HG02759 (cell line): ENCODE measurements around the gene KIF20B.
"Not testable (repeated sequence)": the region's sequence is repeated elsewhere in the genome, so short reads cannot be mapped to it uniquely, and the experiment has no call there.

Experiments used
- ATAC-seq: cut with Tn5 transposase; IDR thresholded peaks from one replicate; pipeline ENCODE4 v1.9.1; 2021; ENCODE audit warnings: mild to moderate bottlenecking, moderate library complexity; ENCODE audit not compliant: unreplicated experiment

Gene KIF20B

DNA sequence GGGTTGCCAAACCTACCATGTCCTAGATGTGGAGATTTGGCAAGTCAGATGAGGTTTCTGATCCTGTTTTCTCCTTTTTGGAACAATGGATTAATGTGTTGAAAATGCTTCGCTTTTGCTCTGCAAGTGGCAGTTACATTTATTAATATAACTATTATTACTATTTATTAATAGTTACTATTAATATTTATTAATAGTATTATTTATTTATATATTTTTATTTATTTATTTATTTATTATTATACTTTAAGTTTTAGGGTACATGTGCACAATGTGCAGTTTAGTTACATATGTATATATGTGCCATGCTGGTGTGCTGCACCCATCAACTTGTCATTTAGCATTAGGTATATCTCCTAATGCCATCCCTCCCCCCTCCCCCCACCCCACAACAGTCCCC is 62.3 kb downstream of the KIF20B start:
- ATAC-seq: not testable (repeated sequence)

GRCh38 chr10:89771684-89772083 is 70.3 kb downstream of the KIF20B start:
- no peak for ATAC-seq

- no peak for ATAC-seq
Observed at GRCh38 chr10:89773081-89773480, 71.7 kb downstream of the KIF20B start.

DNA sequence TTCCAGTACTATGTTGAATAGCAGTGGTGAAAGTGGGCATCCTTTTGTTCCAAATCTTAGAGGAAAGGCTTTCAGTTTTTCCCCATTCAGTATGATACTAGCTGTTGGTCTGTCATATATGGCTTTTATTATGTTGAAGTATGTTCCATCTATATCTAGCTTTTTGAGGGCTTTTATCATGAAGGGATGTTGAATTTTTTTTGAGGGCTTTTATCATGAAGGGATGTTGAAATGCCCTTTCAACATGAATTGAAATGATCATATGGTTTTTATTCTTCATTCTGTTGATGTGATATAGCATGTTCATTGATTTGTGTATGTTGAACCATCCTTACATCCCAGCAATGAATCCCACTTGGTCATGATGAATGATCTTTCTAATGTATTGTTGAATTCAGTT is 75.3 kb downstream of the KIF20B start:
- no peak for ATAC-seq

GRCh38 chr10:89782470-89782869 is 81.1 kb downstream of the KIF20B start:
- no peak for ATAC-seq

- no peak for ATAC-seq
Observed at GRCh38 chr10:89783406-89783805, 82.0 kb downstream of the KIF20B start.

- no peak for ATAC-seq
Observed at GRCh38 chr10:89785095-89785494, 83.7 kb downstream of the KIF20B start.

- ATAC-seq: no peak
Observed at GRCh38 chr10:89789188-89789877, 87.9 kb downstream of the KIF20B start.

DNA sequence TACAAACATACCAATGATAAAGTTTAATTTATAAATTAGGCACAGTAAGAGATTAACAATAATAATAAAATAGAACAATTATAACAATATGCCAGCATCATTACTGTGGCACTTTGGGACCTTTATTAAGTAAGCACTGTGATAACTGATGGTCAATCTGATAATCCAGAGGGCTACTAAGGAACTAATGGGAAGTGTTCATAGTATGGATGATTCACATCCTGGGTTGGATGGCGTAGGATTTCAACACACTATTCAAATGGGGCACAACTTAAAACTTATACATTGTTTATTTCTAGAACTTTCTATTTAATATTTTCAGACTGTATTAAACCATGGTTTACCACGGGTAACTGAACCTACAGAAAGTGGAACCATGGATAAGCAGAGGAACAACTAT is 90.8 kb downstream of the KIF20B start:
- ATAC-seq: no peak

DNA sequence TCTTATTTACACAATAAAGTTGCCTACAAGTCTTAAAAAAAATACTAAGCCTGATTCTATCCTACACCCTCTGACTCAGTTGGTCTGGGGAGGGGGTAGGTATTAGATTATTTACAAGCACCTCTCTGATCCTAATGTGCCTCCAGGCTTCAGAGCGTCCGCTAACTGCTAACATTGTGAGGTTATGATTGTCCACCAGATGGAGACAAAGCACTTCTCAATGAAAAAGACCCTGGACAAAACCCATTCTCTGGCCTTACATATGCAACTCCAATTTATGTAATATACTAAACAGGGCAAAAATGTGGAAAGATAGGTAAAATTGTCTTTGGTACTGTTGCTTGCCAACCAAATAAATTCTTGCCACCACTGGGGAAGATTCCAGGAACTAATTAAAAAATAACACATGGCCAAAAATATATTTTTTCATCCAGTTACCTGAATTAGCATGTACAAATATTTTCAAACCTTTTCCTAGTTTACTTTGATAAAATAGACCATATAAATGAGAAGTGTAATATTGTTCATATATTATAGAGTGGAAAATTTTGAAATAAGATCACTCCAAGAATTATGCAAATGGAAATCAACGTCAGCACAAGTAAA is 92.4 kb downstream of the KIF20B start:
- ATAC-seq: peak; percentile 74

GRCh38 chr10:89795840-89796239 is 94.5 kb downstream of the KIF20B start:
- no peak for ATAC-seq

DNA sequence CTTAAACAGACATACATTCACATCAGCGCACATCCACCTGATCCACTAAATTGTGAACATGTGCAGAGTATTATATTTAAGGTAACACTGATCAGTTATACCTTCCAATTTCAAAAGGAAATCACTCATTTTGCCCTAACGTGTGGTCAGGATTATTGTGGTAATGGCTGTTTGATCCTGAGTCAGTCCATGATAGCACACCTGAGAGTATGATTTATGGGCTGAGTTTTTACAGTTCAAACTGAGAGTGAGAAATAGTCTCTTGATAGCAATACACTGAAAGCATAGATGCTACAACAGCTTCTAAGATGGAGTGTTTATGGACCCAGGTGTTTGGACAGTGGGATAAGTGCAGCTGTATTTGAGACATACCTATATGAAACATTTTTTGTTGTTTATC is 96.7 kb downstream of the KIF20B start:
- ATAC-seq: no peak

DNA sequence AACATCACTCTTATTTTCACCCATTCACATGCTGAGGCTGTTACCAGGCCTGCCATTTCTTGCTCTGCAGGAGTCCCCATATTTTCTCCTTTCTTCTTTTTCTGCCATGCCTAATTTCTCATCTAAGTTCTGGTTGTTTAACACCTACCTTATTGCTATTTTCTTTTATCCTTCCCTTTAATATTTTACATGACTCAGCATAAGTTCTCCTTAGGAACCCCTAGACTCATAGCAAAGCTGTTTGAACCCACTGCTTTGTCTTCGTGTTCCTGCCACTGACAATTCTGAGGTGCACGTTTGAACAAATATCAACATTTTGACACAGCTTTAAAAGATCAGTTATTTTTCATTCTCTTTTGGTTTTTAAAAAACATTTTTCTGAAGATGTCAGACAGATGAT is 98.2 kb downstream of the KIF20B start:
- no peak for ATAC-seq

DNA sequence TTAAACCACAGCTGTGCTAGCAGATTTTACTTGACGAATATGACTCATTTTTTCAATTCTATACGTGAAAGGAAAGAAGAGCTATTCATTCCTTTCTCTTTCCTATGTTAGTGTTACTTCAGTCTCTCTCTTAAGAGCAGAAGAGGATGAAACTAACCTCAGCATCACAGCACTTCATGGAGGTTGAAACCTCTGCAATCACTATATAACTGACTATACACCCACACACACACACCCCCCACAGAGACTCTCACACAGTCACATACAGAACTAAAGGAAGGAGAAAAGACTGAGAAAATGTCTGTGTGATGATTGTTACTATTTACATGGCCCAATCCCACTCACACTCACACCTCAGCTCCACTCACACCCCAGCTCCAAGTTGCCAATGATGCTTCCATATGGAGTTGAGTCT is 104.2 kb downstream of the KIF20B start:
- peak; percentile 76 for ATAC-seq

DNA sequence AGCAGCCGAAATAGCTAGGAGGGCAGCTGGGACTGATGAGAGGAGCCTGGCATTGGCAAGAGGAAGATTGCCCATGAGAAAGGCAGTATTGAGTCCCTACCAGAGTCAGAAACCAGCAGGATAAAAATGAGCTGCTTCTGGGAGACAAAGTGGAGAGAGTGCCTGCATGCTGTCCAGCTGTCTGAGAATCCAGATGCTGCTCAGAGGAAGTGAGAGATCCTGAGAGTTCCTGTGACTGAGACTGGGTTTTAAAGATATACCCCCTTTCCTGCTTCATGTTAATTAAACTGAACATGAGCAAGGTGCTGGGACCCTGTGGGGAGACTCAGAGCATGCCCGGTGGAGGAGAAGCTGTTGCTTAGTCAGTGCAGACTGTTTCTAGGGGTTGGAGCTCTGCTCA is 107.5 kb downstream of the KIF20B start:
- no peak for ATAC-seq

DNA sequence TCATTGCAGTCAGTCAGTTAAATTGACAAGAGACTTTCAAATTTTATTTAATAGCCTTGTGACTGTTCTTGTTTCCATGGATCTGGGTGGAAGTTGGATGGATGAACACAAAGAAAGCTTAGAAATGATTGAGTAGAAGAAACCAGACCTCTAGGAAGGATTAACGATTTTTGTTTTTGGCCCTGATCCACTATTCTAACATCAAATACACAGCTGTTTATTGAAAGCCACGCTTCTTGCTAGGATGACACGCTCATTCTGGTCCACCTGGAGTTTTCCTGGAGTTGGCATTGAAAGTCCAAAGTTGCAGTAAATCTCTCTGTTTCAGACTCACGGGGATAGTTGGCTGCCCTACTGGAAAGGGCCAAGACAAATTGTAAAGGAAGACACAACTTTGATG is 108.4 kb downstream of the KIF20B start:
- no peak for ATAC-seq

DNA sequence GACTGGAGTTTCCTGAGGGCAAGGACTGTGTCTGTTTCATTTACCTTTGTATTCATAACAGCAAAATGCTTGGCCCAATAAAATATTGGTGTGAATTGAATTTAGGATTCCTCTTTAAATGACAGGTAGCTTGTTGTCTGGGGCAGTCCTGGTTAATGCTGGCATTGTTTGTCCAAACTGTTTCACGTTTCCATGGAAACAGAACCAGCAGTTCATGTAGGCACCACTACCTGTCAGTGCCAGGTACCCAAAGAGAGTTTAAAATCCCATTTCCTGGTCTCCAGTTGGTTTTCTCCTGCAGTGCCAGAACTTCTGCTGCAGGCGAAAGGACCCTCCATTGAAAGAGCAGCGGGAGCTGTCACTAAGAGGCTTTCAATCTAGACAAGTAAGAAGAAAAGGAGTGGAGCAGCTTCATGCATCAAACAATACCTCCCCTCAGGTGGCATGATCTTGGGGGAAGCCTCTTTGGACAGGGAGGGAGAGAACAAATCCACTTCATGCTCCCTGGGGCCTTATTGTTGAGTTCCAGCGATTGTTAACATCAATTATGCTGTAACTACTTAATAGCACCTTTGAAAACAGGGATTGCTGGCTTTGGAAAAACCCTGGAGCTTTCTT is 109.6 kb downstream of the KIF20B start:
- no peak for ATAC-seq

GRCh38 chr10:89813546-89813945 is 112.2 kb downstream of the KIF20B start:
- no peak for ATAC-seq

GRCh38 chr10:89814278-89814677 is 112.9 kb downstream of the KIF20B start:
- no peak for ATAC-seq

- no peak for ATAC-seq
Observed at GRCh38 chr10:89815049-89815853, 113.9 kb downstream of the KIF20B start.

- not testable (repeated sequence) for ATAC-seq
Observed at GRCh38 chr10:89819008-89819407, 117.6 kb downstream of the KIF20B start.
